OCI-LY1 (cell line): Measurements from ENCODE around the gene MORN5.

Experiments used
- EZH2 ChIP-seq: fragments of 200-600 bp; sonication (generic), shearing (Covaris generic); IDR thresholded peaks from 2 replicates; pipeline ENCODE4 v1.8.0; 2017; ENCODE audit warnings: borderline replicate concordance, mixed run types, mild to moderate bottlenecking, antibody characterized with exemption, low read length, moderate library complexity, mixed read lengths
- TF ChIP-seq, protein P1 (sequence below): fragments of 200-600 bp; sonication (generic), shearing (Covaris generic); IDR thresholded peaks from 2 replicates; pipeline ENCODE4 v1.5.1; 2017; ENCODE audit warnings: mild to moderate bottlenecking, antibody characterized with exemption, low read length, moderate library complexity, mixed read lengths

DNA sequence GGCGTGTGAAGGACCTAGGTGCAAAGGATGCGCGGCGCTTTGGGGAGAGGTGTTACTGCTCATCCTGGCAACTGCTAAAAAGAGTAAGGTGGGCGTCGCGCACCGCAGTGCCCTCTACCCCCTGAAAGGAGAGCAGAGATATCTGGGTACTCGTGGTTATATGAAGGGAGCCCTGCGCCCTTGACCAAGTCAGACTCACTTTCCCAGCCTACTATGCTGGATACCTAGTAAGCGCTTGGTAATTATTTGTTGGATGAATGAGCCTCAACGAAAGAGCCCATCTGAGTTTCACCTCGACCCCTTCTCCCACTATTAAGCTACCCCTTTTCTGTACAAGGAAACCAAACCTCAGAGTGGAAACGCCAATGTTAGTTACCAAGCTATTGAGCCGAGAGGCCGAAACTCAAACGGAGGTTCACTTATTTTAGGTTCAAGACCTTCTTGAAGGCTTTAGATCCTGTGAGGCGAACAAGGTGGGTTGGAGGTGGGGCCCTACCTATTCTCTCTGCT, 61.0 kb downstream of the MORN5 start:
- TF ChIP-seq, protein P1, sequence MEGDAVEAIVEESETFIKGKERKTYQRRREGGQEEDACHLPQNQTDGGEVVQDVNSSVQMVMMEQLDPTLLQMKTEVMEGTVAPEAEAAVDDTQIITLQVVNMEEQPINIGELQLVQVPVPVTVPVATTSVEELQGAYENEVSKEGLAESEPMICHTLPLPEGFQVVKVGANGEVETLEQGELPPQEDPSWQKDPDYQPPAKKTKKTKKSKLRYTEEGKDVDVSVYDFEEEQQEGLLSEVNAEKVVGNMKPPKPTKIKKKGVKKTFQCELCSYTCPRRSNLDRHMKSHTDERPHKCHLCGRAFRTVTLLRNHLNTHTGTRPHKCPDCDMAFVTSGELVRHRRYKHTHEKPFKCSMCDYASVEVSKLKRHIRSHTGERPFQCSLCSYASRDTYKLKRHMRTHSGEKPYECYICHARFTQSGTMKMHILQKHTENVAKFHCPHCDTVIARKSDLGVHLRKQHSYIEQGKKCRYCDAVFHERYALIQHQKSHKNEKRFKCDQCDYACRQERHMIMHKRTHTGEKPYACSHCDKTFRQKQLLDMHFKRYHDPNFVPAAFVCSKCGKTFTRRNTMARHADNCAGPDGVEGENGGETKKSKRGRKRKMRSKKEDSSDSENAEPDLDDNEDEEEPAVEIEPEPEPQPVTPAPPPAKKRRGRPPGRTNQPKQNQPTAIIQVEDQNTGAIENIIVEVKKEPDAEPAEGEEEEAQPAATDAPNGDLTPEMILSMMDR, result no peak
- no peak for TF ChIP-seq EZH2
